BE2C (cell line): ENCODE measurements around the gene ARHGEF37.

Experiments used
- DNase-seq: peaks from one replicate; pipeline ENCODE4 v3.0.0-alpha.2; 2020
- H3K27me3 ChIP-seq: fragments of 250-450 bp; sonication (Bioruptor Pico); 2 replicates; pipeline ENCODE4 v1.5.1; 2020; ENCODE audit warnings: mild to moderate bottlenecking
- H3K36me3 ChIP-seq: fragments of 250-450 bp; sonication (Bioruptor Pico); 2 replicates; pipeline ENCODE4 v1.5.1; 2020; ENCODE audit warnings: mild to moderate bottlenecking
- H3K4me1 ChIP-seq: fragments of 250-450 bp; sonication (Bioruptor Pico); 2 replicates; pipeline ENCODE4 v1.5.1; 2020
- H3K4me3 ChIP-seq: 2 replicates; pipeline ENCODE4 v1.5.1; 2011; ENCODE audit warnings: low read depth, low read length
- H3K9me3 ChIP-seq: fragments of 250-450 bp; sonication (Bioruptor Pico); 2 replicates; pipeline ENCODE4 v1.5.1; 2020
- TF ChIP-seq, protein P1 (sequence below): IDR thresholded peaks from 2 replicates; pipeline ENCODE4 v1.5.1; 2012; ENCODE audit warnings: mild to moderate bottlenecking, low read depth, low read length

Gene ARHGEF37

GRCh38 chr5:149616727-149617285 lies 35.5 kb downstream of the ARHGEF37 start:
- peaks cover 3% of the 10 kb centered on the region for H3K4me1 ChIP-seq
- H3K36me3 ChIP-seq: no peaks in the 10 kb centered on the region
- no peak for DNase-seq
- H3K4me3 ChIP-seq: no peak overlapping the region
- no peaks in the 10 kb centered on the region for H3K9me3 ChIP-seq
- no peaks in the 10 kb centered on the region for H3K27me3 ChIP-seq
- TF ChIP-seq, protein P1, sequence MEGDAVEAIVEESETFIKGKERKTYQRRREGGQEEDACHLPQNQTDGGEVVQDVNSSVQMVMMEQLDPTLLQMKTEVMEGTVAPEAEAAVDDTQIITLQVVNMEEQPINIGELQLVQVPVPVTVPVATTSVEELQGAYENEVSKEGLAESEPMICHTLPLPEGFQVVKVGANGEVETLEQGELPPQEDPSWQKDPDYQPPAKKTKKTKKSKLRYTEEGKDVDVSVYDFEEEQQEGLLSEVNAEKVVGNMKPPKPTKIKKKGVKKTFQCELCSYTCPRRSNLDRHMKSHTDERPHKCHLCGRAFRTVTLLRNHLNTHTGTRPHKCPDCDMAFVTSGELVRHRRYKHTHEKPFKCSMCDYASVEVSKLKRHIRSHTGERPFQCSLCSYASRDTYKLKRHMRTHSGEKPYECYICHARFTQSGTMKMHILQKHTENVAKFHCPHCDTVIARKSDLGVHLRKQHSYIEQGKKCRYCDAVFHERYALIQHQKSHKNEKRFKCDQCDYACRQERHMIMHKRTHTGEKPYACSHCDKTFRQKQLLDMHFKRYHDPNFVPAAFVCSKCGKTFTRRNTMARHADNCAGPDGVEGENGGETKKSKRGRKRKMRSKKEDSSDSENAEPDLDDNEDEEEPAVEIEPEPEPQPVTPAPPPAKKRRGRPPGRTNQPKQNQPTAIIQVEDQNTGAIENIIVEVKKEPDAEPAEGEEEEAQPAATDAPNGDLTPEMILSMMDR: no peak

- no peak for DNase-seq
- Histone ChIP-seq H3K27me3 (no peaks in the 10 kb centered on the region), H3K9me3 (no peaks in the 10 kb centered on the region), H3K4me3 (no peak overlapping the region), H3K4me1 (peaks cover 9% of the 10 kb centered on the region), H3K36me3 (no peaks in the 10 kb centered on the region)
- TF ChIP-seq, protein P1: no peak
These were observed 36.5 kb downstream of the ARHGEF37 start for GRCh38 chr5:149617760-149618306.

- Histone ChIP-seq H3K36me3 (no peaks in the 10 kb centered on the region), H3K4me3 (no peak overlapping the region), H3K9me3 (no peaks in the 10 kb centered on the region), H3K27me3 (no peaks in the 10 kb centered on the region), H3K4me1 (peaks cover 18% of the 10 kb centered on the region)
- peak; percentile 69 for DNase-seq
- TF ChIP-seq, protein P1: peak; percentile 89
These were observed 37.4 kb downstream of the ARHGEF37 start for GRCh38 chr5:149618581-149619248.

DNA sequence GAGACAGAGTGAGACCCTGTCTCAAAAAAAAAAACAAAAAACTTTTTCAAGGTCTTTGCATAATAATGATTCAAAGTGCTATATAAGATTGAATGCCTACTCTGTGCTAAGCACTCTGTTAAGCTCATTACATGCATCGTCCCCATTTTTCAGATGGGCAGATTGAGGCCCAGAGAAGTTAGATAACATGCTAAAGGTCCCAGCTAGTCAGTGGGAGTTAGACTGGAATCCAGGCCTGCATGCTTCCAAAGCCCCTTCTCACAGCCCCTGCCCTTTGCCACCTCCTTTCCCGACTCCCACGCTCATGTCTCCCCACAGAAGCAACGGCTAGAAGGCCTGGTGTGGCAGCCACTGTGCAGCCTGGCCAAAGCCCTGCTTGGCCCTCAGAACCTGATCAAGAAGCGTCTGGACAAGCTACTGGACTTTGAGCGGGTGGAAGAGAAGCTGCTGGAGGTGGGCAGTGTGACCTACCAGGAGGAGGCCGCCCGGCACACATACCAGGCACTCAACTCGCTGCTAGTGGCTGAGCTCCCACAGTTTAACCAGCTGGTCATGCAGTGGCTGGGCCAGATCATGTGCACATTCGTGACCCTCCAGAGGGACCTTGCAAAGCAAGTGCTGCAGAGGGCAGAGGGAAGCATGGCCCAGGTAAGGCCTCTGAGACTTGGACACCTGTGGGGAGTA lies 40.3 kb downstream of the ARHGEF37 start:
- TF ChIP-seq, protein P1: no peak
- Histone ChIP-seq H3K4me1 (peaks cover 26% of the 10 kb centered on the region), H3K27me3 (no peaks in the 10 kb centered on the region), H3K36me3 (no peaks in the 10 kb centered on the region), H3K9me3 (no peaks in the 10 kb centered on the region), H3K4me3 (no peak overlapping the region)
- DNase-seq: no peak

DNA sequence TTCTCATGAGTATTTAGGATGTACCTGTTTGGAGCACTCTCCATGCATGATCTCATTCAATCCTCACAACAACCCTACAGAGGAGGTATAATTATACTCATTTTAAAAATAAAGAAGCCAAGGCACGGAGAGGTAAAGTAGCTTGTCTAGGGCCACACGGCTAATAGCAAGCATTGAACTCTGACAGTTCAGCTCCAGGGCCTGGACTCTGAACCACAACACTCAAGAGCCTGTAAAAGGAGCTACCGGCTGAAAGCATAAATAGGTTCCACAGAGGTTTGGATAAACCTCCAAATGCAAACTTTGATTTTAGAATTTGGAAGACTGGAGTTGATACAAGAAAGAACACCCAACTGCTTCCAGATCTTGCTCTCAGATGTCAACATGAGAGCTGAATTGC lies 41.2 kb downstream of the ARHGEF37 start:
- Histone ChIP-seq H3K9me3 (no peaks in the 10 kb centered on the region), H3K27me3 (no peaks in the 10 kb centered on the region), H3K36me3 (no peaks in the 10 kb centered on the region), H3K4me3 (no peak overlapping the region), H3K4me1 (peaks cover 26% of the 10 kb centered on the region)
- TF ChIP-seq, protein P1: no peak
- DNase-seq: no peak
